ENCODE data around the gene DSCAML1. TPM values are rescaled to one million over a fixed set of nuclear protein-coding genes. Genes with fewer than 3 reads are reported as not detected.

Gene DSCAML1
- total RNA-seq, 1 donor from 2014 or later: 0.09 TPM

DNA sequence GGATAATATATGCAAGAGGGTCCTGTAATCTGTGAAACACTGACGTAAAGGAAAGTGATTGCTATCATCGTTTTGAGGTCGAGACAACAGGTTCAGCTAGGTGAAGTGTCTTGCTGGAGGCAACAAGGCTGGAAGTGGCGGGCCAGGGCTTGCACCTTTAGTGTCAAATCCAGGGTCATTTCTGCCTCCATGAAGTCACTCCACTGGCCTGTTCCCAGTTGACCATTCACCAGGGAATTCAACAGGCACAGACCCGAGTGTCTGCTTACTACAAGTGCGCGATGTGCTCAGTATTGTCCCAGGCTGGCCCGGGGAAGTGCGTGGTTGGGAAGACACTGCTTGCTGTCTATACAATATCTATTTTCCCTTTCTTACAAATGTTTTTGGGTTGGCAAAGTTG is 244.4 kb downstream of the DSCAML1 start:
- no peak for DNase-seq (ENCODE audit: low read depth, low spot score)
- peaks cover 30% of the 10 kb centered on the region for H3K4me1 Mint-ChIP-seq
- H3K27ac Mint-ChIP-seq (ENCODE audit: unreplicated experiment): no peak overlapping the region
- no peak for TF ChIP-seq CTCF (conservative IDR thresholded peaks at IDR 0.05)
- H3K36me3 Mint-ChIP-seq (ENCODE audit: low read depth): no peaks in the 10 kb centered on the region
- H3K9me3 Mint-ChIP-seq: no peaks in the 10 kb centered on the region
- H3K27me3 Mint-ChIP-seq (ENCODE audit: low read depth): peaks cover 10% of the 10 kb centered on the region
- H3K4me3 Mint-ChIP-seq: no peak overlapping the region

DNA sequence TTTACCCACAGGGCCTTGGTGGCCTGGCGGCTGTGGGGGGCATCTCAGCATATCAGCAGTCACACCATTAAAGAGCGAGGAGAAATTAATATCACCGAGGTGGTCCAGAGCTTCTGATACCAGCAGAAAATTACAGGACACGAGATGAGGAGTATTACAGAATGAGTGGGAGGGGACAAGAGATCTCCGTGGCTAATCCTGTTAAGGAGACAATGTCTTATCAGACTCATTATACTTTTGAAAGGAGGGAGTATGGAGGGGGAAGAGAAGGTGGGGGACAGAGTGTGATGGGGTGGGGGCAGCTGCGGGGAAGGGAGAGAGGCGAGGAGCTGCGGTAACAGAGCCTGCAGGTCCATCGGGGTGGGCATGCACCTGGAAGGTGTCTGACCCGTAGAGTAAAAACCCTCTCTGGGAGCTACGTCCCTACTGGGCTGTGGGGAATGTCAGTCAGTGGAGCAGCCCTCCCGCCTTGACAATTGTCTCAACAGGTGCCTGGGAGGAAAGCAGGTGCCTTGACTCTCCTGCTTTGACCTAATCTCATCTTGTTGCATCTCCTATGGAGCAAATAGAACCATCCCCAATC is 245.2 kb downstream of the DSCAML1 start:
- Mint-ChIP-seq H3K4me3 (no peak overlapping the region), H3K27me3 (ENCODE audit: low read depth) (peaks cover 10% of the 10 kb centered on the region), H3K9me3 (no peaks in the 10 kb centered on the region), H3K4me1 (peaks cover 30% of the 10 kb centered on the region), H3K36me3 (ENCODE audit: low read depth) (no peaks in the 10 kb centered on the region), H3K27ac (ENCODE audit: unreplicated experiment) (no peak overlapping the region)
- TF ChIP-seq CTCF (conservative IDR thresholded peaks at IDR 0.05): no peak
- DNase-seq (ENCODE audit: low read depth, low spot score): no peak

DNA sequence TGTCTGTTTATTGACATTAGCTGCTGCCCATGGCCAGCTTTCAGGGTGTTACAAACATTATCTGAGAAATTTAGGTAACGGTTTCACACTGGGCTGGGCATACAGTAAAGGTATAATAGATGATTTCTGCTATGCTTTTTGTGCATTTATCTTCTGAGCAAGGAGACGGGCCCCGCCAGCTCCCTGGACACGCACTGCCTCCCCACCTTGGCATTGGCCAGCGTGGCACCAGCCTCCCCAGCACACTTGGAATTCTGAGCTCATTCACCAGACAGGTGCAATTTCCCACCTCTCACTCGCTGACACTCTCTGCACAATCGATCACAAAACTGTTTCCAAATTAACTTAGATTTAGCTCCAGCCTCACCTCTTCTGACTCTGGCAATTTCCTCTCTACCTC is 246.6 kb downstream of the DSCAML1 start:
- Mint-ChIP-seq H3K4me3 (no peak overlapping the region), H3K27me3 (ENCODE audit: low read depth) (peaks cover 10% of the 10 kb centered on the region), H3K9me3 (no peaks in the 10 kb centered on the region)

DNA sequence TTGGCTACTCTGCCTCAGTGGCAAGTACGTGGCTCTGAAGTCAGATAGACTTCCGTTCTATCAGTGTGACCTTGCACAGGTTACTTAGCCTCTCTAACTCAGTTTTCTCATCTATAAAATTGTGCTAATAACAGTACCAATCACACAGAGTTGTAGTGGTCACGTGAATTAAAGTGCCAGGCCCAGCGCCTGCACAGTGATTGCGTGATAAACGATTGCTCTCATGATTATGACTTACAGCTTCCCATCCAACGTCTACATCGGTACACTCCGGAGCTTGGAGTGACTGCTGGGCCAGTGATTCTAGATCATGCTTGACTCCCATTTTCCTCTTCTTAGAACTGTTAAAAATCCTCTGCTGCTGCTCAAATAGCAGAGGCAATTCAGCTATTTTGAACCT is 247.6 kb downstream of the DSCAML1 start:
- no peak overlapping the region for H3K4me3 Mint-ChIP-seq
- H3K9me3 Mint-ChIP-seq: no peaks in the 10 kb centered on the region
- no peaks in the 10 kb centered on the region for H3K36me3 Mint-ChIP-seq (ENCODE audit: low read depth)
- H3K27ac Mint-ChIP-seq (ENCODE audit: unreplicated experiment): no peak overlapping the region
- no peak for TF ChIP-seq CTCF (conservative IDR thresholded peaks at IDR 0.05)
- H3K27me3 Mint-ChIP-seq (ENCODE audit: low read depth): peaks cover 10% of the 10 kb centered on the region
- no peak for DNase-seq (ENCODE audit: low read depth, low spot score)
- H3K4me1 Mint-ChIP-seq: peaks cover 43% of the 10 kb centered on the region

More for the DNA sequence above, 246.6 kb downstream of the DSCAML1 start:
- no peak for DNase-seq (ENCODE audit: low read depth, low spot score)
- H3K27ac Mint-ChIP-seq (ENCODE audit: unreplicated experiment): no peak overlapping the region
- no peaks in the 10 kb centered on the region for H3K36me3 Mint-ChIP-seq (ENCODE audit: low read depth)
- TF ChIP-seq CTCF (conservative IDR thresholded peaks at IDR 0.05): no peak
- H3K4me1 Mint-ChIP-seq: peaks cover 35% of the 10 kb centered on the region

DNA sequence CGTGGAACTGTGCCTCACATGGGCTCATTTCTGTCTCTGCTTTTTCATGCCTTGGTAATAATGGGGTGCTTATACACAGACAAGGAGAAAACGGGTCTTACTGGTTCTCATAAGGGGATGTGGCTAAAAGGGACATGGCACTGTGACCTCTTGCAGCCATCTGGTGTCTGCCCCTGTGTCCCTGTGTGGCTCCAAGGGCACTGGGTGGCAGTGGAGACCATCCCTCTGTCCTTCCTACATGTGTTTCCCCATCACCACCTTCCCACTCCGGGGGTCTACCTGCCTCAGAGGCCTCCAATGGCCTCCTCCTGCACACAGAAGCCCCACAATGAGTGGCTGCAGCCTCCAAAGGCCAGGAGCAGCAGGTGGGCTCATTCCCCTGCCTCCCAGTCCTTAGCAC is 248.1 kb downstream of the DSCAML1 start:
- no peak for DNase-seq (ENCODE audit: low read depth, low spot score)
- H3K27me3 Mint-ChIP-seq (ENCODE audit: low read depth): peaks cover 10% of the 10 kb centered on the region
- no peak overlapping the region for H3K27ac Mint-ChIP-seq (ENCODE audit: unreplicated experiment)
- H3K9me3 Mint-ChIP-seq: no peaks in the 10 kb centered on the region
- no peaks in the 10 kb centered on the region for H3K36me3 Mint-ChIP-seq (ENCODE audit: low read depth)
- no peak overlapping the region for H3K4me3 Mint-ChIP-seq
- TF ChIP-seq CTCF (conservative IDR thresholded peaks at IDR 0.05): no peak
- H3K4me1 Mint-ChIP-seq: peaks cover 43% of the 10 kb centered on the region

Data from neural crest cell (in vitro differentiated cells).